OCI-LY1 (cell line): ENCODE data around the gene MYD88.

Source experiments
- H2AFZ ChIP-seq: fragments of 200-600 bp; sonication (generic), shearing (Covaris generic); 2 replicates; pipeline ENCODE4 v1.6.0; 2014; ENCODE audit warnings: antibody characterized with exemption, mild to moderate bottlenecking, low read length
- H3F3A ChIP-seq: fragments of 200-600 bp; sonication (generic), shearing (Covaris generic); 2 replicates; pipeline ENCODE4 v1.6.0; 2014; ENCODE audit warnings: mild to moderate bottlenecking, antibody characterized with exemption, low read length, moderate library complexity; ENCODE audit not compliant: insufficient read depth
- H3K27ac ChIP-seq: fragments of 200-600 bp; sonication (generic); 2 replicates; pipeline ENCODE4 v1.5.1; 2014; ENCODE audit warnings: low read length, mixed run types, mild to moderate bottlenecking, low read depth; ENCODE audit not compliant: poor library complexity, severe bottlenecking
- H3K27me3 ChIP-seq: fragments of 200-600 bp; sonication (generic); 2 replicates; pipeline ENCODE4 v1.6.0; 2014; ENCODE audit warnings: antibody characterized with exemption, mild to moderate bottlenecking, low read length, moderate library complexity; ENCODE audit not compliant: insufficient read depth
- H3K36me3 ChIP-seq: fragments of 200-600 bp; sonication (generic); 2 replicates; pipeline ENCODE4 v1.6.1; 2014; ENCODE audit warnings: mild to moderate bottlenecking, antibody characterized with exemption, low read length, moderate library complexity, mixed read lengths; ENCODE audit not compliant: insufficient read depth
- H3K4me1 ChIP-seq: fragments of 200-600 bp; sonication (generic); 2 replicates; pipeline ENCODE4 v1.5.1; 2014; ENCODE audit warnings: mild to moderate bottlenecking, low read length, moderate library complexity; ENCODE audit not compliant: insufficient read depth, severe bottlenecking
- H3K4me2 ChIP-seq: fragments of 200-600 bp; sonication (generic), shearing (Covaris generic); 2 replicates; pipeline ENCODE4 v1.6.1; 2014; ENCODE audit warnings: low read length
- H3K4me3 ChIP-seq: fragments of 200-600 bp; sonication (generic); 2 replicates; pipeline ENCODE4 v1.5.1; 2014; ENCODE audit warnings: low read length, low read depth, mild to moderate bottlenecking, mixed read lengths; ENCODE audit not compliant: poor library complexity, severe bottlenecking
- H3K79me2 ChIP-seq: fragments of 200-600 bp; shearing (Covaris generic); 2 replicates; pipeline ENCODE4 v1.6.1; 2016; ENCODE audit warnings: mixed run types, low read length, mixed read lengths; ENCODE audit not compliant: insufficient read depth
- H3K9ac ChIP-seq: fragments of 200-600 bp; sonication (generic), shearing (Covaris generic); 2 replicates; pipeline ENCODE4 v1.6.1; 2014; ENCODE audit warnings: mild to moderate bottlenecking, low read length, mixed read lengths
- H3K9me2 ChIP-seq: fragments of 200-600 bp; sonication (generic), shearing (Covaris generic); 2 replicates; pipeline ENCODE4 v1.6.1; 2014; ENCODE audit warnings: low read depth, mild to moderate bottlenecking, low read length, mixed read lengths
- H3K9me3 ChIP-seq: fragments of 200-600 bp; shearing (Covaris generic); 2 replicates; pipeline ENCODE4 v1.6.1; 2014; ENCODE audit warnings: low read length, mixed read lengths
- H4K20me1 ChIP-seq: fragments of 200-600 bp; sonication (generic), shearing (Covaris generic); 2 replicates; pipeline ENCODE4 v1.6.0; 2016; ENCODE audit warnings: mild to moderate bottlenecking, low read length; ENCODE audit not compliant: insufficient read depth
- EZH2 ChIP-seq: fragments of 200-600 bp; sonication (generic), shearing (Covaris generic); IDR thresholded peaks from 2 replicates; pipeline ENCODE4 v1.8.0; 2017; ENCODE audit warnings: borderline replicate concordance, mixed run types, mild to moderate bottlenecking, antibody characterized with exemption, low read length, moderate library complexity, mixed read lengths
- TF ChIP-seq, protein P1 (sequence below): fragments of 200-600 bp; sonication (generic), shearing (Covaris generic); IDR thresholded peaks from 2 replicates; pipeline ENCODE4 v1.5.1; 2017; ENCODE audit warnings: mild to moderate bottlenecking, antibody characterized with exemption, low read length, moderate library complexity, mixed read lengths

MYD88 gene

DNA sequence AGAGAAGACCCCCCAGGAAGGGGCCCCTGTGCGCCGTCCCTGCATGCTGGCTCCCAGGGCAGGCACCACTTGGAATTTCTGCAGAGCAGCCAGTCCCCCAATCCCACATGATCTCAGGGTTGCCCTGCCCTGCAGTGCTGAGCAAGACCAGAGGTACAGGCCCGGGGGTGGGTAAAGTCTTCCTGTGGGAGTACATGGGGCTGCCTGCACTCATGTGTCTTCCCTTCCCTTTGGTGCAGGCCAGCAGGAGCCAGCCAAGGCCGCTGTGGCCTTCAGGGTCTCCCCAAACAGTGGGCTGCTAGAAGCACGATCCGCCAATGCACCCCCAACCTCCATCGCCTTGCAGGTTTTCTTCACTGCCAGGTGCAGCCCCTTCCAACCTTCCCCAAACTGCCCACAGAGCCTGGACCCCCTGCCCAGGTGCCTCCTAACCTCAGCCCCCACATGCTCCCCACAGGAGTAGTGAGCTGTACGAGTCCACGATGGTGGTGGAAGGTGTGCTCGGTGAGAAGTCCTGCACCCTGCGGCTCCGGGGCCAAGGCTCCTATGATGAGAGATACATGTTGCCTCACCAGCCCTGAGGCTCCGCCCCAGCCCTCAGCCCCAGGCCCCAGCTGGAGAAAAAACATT lies 16.5 kb upstream of the MYD88 start:
- no peaks in the 10 kb centered on the region for H3F3A ChIP-seq
- H4K20me1 ChIP-seq, result no peaks in the 10 kb centered on the region
- H3K9me2 ChIP-seq, result no peaks in the 10 kb centered on the region
- H3K79me2 ChIP-seq, result no peaks in the 10 kb centered on the region
- H3K9me3 ChIP-seq, result no peaks in the 10 kb centered on the region
- no peak overlapping the region for H3K4me2 ChIP-seq
- H3K4me3 ChIP-seq, result no peak overlapping the region
- no peaks in the 10 kb centered on the region for H3K27me3 ChIP-seq
- H3K27ac ChIP-seq, result no peak overlapping the region
- TF ChIP-seq EZH2, result no peak
- TF ChIP-seq, protein P1, sequence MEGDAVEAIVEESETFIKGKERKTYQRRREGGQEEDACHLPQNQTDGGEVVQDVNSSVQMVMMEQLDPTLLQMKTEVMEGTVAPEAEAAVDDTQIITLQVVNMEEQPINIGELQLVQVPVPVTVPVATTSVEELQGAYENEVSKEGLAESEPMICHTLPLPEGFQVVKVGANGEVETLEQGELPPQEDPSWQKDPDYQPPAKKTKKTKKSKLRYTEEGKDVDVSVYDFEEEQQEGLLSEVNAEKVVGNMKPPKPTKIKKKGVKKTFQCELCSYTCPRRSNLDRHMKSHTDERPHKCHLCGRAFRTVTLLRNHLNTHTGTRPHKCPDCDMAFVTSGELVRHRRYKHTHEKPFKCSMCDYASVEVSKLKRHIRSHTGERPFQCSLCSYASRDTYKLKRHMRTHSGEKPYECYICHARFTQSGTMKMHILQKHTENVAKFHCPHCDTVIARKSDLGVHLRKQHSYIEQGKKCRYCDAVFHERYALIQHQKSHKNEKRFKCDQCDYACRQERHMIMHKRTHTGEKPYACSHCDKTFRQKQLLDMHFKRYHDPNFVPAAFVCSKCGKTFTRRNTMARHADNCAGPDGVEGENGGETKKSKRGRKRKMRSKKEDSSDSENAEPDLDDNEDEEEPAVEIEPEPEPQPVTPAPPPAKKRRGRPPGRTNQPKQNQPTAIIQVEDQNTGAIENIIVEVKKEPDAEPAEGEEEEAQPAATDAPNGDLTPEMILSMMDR, result no peak
- no peak overlapping the region for H2AFZ ChIP-seq
- no peaks in the 10 kb centered on the region for H3K4me1 ChIP-seq
- H3K9ac ChIP-seq, result no peak overlapping the region
- peaks cover 48% of the 10 kb centered on the region for H3K36me3 ChIP-seq

DNA sequence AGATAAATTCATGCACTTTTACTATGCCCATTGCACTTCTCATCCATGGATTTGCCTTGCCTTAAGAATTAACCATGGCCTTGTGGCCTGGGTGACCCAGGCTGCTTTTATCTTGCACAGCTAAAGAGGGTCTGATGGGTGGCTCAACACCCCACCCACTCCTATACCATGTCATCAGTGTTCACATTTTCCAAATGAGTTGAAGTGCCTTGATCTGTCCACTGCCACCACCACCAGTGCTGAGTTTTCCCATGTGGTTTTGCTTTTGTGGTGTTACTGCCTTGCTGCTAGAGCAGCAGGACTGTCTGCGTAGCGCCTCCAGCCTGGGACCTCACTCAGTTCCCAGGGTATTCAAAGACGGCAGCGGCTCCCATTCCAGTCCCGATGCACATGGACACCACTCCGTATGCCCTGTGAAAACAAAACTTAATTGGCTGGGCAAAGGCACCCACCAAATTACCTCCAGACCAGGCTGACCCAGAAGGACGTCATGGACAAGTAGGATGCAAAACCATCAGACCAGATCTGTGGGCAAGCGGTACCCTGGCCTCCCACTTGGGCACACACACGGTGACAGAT lies 15.7 kb upstream of the MYD88 start:
- H3K36me3 ChIP-seq, result peaks cover 55% of the 10 kb centered on the region

DNA sequence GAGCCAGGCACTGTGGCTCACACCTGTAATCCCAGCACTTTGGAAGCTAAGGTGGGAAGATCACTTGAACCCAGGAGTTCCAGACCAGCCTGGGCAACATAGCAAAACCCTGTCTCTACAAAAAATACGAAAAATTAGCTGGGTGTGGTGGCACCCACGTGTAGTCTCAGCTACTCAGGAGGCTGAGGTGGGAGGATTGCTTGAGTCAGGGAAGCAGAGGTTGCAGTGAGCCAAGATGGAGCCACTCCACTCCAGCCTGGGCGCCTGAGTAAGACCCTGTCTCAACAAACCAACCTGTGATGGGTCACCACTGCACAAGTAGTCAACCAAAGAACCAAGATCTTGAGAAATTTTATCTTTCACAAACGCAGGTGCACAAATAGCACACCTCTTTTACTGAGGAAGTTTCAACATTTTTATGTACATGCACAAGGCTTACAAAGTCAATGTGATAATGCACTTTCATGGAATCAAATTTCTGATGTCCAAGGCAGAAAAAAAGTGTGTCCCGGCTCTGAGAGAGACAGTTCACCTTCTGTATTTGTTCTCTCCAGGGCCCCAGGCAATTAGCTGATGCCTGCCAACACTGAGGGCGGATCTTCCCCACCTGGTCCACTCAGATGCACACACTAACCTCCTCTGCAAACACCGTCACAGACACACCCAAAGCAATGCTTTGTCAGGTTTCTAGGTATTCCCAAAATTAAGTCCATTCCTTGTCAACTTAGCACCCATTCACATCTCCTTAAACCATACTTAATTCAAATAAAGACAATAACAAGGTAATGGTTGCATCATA lies 13.9 kb upstream of the MYD88 start:
- Histone ChIP-seq H4K20me1 (no peaks in the 10 kb centered on the region), H3K79me2 (no peaks in the 10 kb centered on the region), H3K4me1 (no peaks in the 10 kb centered on the region), H3K9ac (no peak overlapping the region), H3K27me3 (no peaks in the 10 kb centered on the region), H3F3A (no peaks in the 10 kb centered on the region), H3K4me2 (no peak overlapping the region), H3K36me3 (peaks cover 65% of the 10 kb centered on the region), H3K4me3 (no peak overlapping the region), H3K27ac (no peak overlapping the region), H3K9me2 (no peaks in the 10 kb centered on the region), H2AFZ (no peak overlapping the region), H3K9me3 (no peaks in the 10 kb centered on the region)
- TF ChIP-seq EZH2, result no peak
- TF ChIP-seq, protein P1, result no peak

More for the DNA sequence above, 15.7 kb upstream of the MYD88 start:
- H3K4me2 ChIP-seq, result no peak overlapping the region
- H3K27ac ChIP-seq, result no peak overlapping the region
- no peaks in the 10 kb centered on the region for H3K9me3 ChIP-seq
- no peaks in the 10 kb centered on the region for H3K9me2 ChIP-seq
- no peaks in the 10 kb centered on the region for H4K20me1 ChIP-seq
- H3K27me3 ChIP-seq, result no peaks in the 10 kb centered on the region
- no peak overlapping the region for H3K4me3 ChIP-seq
- no peaks in the 10 kb centered on the region for H3K4me1 ChIP-seq
- no peaks in the 10 kb centered on the region for H3F3A ChIP-seq
- TF ChIP-seq, protein P1, result no peak
- TF ChIP-seq EZH2, result no peak
- no peaks in the 10 kb centered on the region for H3K79me2 ChIP-seq
- no peak overlapping the region for H3K9ac ChIP-seq
- no peak overlapping the region for H2AFZ ChIP-seq
